GM18498 (cell line): ENCODE results near the gene TAF4.
"Not testable (repeated sequence)": the region's sequence is repeated elsewhere in the genome, so short reads cannot be mapped to it uniquely, and the experiment has no call there.

Source experiments
- ATAC-seq: cut with Tn5 transposase; IDR thresholded peaks from one replicate; pipeline ENCODE4 v1.9.1; 2021; ENCODE audit warnings: mild to moderate bottlenecking, moderate library complexity; ENCODE audit not compliant: unreplicated experiment

The TAF4 gene

GRCh38 chr20:61951695-61952533 is 113.8 kb downstream of the TAF4 start:
- no peak for ATAC-seq

- ATAC-seq: no peak
Measured at GRCh38 chr20:61950641-61951071, 115.0 kb downstream of the TAF4 start.

GRCh38 chr20:61949714-61950640 is 115.7 kb downstream of the TAF4 start:
- ATAC-seq: no peak

- ATAC-seq: no peak
Measured at GRCh38 chr20:61949363-61949713, 116.3 kb downstream of the TAF4 start.

- no peak for ATAC-seq
Measured at GRCh38 chr20:61948586-61949362, 116.9 kb downstream of the TAF4 start.

- not testable (repeated sequence) for ATAC-seq
Measured at GRCh38 chr20:61948056-61948455, 117.6 kb downstream of the TAF4 start.

- not testable (repeated sequence) for ATAC-seq
Measured at GRCh38 chr20:61945495-61945894, 120.2 kb downstream of the TAF4 start.

GRCh38 chr20:61944967-61945366 is 120.7 kb downstream of the TAF4 start:
- ATAC-seq: not testable (repeated sequence)

GRCh38 chr20:61942526-61942925 is 123.2 kb downstream of the TAF4 start:
- ATAC-seq: no peak

GRCh38 chr20:61941721-61942405 is 123.8 kb downstream of the TAF4 start:
- ATAC-seq: no peak

GRCh38 chr20:61940976-61941720 is 124.5 kb downstream of the TAF4 start:
- ATAC-seq: no peak

GRCh38 chr20:61940491-61940890 is 125.2 kb downstream of the TAF4 start:
- no peak for ATAC-seq

- ATAC-seq: no peak
Measured at GRCh38 chr20:61939691-61940360, 125.9 kb downstream of the TAF4 start.

- no peak for ATAC-seq
Measured at GRCh38 chr20:61938839-61939690, 126.6 kb downstream of the TAF4 start.

- no peak for ATAC-seq
Measured at GRCh38 chr20:61937963-61938838, 127.5 kb downstream of the TAF4 start.

- ATAC-seq: no peak
Measured at GRCh38 chr20:61937146-61937962, 128.3 kb downstream of the TAF4 start.
